Prostate gland (tissue), 2 donors: ENCODE data around the gene ATP1B1. TPM values are rescaled to one million over a fixed set of nuclear protein-coding genes. Genes with fewer than 3 reads are reported as not detected.
"Not testable (repeated sequence)": the region's sequence is repeated elsewhere in the genome, so short reads cannot be mapped to it uniquely, and the experiment has no call there.

ENCODE experiments used
- DNase-seq: peaks from one replicate; pipeline ENCODE4 v3.0.0-alpha.2; 2019; ENCODE audit warnings: low spot score
- H3K27ac ChIP-seq, 2 donors: fragments of 200-600 bp; sonication (generic); 2 replicates each; pipeline ENCODE4 v1.5.1; 2017 to 2019
- H3K27me3 ChIP-seq: fragments of 200-600 bp; sonication (generic); replicated peaks from 2 replicates; pipeline ENCODE4 v1.5.1; 2019; ENCODE audit not compliant: insufficient read depth
- H3K36me3 ChIP-seq, 2 donors: fragments of 200-600 bp; sonication (generic); 1 replicate in 1 of 2; 2 replicates in 1 of 2; pipeline versions ENCODE4 v1.5.1 to v1.8.1; 2017 to 2019
- H3K4me1 ChIP-seq: fragments of 200-600 bp; sonication (generic); replicated peaks from 2 replicates; pipeline ENCODE4 v1.5.1; 2019
- H3K4me3 ChIP-seq, 2 donors: fragments of 200-600 bp; sonication (generic); 2 replicates each; pipeline ENCODE4 v1.5.1; 2017 to 2019
- H3K9me3 ChIP-seq: fragments of 200-600 bp; sonication (generic); 2 replicates; pipeline ENCODE4 v1.5.1; 2017
- CTCF ChIP-seq, 4 experiments: fragments of 200-600 bp in 2 of 4; fragments of 450-650 bp in 2 of 4; sonication (generic) in 2 of 4; IDR thresholded peaks; 1 replicate in 3 of 4; 2 replicates in 1 of 4; pipeline ENCODE4 v1.5.1; 2016 to 2019; ENCODE audit warnings: antibody characterized with exemption in 4 of 4, mild to moderate bottlenecking in 2 of 4, moderate library complexity in 2 of 4
- POLR2A ChIP-seq: fragments of 450-650 bp; IDR thresholded peaks from one replicate; pipeline ENCODE4 v1.6.1; 2016; ENCODE audit warnings: antibody characterized with exemption, mild to moderate bottlenecking
- POLR2AphosphoS5 ChIP-seq: sonication (generic); formaldehyde crosslinking; IDR thresholded peaks from one replicate; pipeline ENCODE4 v1.6.1; 2017; ENCODE audit warnings: antibody characterized with exemption
- WGBS: methylation state at CpG from one replicate; pipeline ENCODE4 v1.1.5; 2018; 5-methylcytosine and 5-hydroxymethylcytosine counted together
- intact Hi-C: fragments of 100-400 bp; cut with DNase I; formaldehyde crosslinking; loops from one replicate; pipeline ENCODE4 v1.14.2; 2022
- small RNA-seq, 2 donors: library from RNA; depleted of rRNA; stranded (forward); fragments of <200 nt; gene quantifications; one replicate each; pipeline ENCODE3, GENCODE V24; 2016
- total RNA-seq, 2 donors: library from RNA; depleted of rRNA; stranded (reverse); fragments of >200 nt; gene quantifications; one replicate each; pipeline ENCODE4 v1.1.0, GENCODE V29; 2016

The ATP1B1 gene
- total RNA-seq, 2 donors from 2014 or later = 59.4 to 139 TPM

- H3K9me3 ChIP-seq = no peaks in the 10 kb centered on the region
- no peak for DNase-seq
- no peaks in the 10 kb centered on the region for H3K27me3 ChIP-seq
- no peaks in the 10 kb centered on the region for H3K4me1 ChIP-seq
- TF ChIP-seq CTCF (IDR thresholded peaks at IDR 0.05) = no peak
- no peak for TF ChIP-seq POLR2AphosphoS5
- no peak for TF ChIP-seq POLR2A
- H3K4me3 ChIP-seq = no peak overlapping the region
- no peak overlapping the region for H3K27ac ChIP-seq
- intact Hi-C loops = no loop called here
- WGBS = 87% methylated on average over 5 of the region's 5 CpGs
- H3K36me3 ChIP-seq = no peaks in the 10 kb centered on the region
Measured at GRCh38 chr1:169163059-169163458, 56.6 kb downstream of the ATP1B1 start.

- no peak for TF ChIP-seq CTCF (IDR thresholded peaks at IDR 0.05)
- TF ChIP-seq POLR2AphosphoS5 = no peak
- no peak for TF ChIP-seq POLR2A
- H3K36me3 ChIP-seq = no peaks in the 10 kb centered on the region
- no peak for DNase-seq
- 90% methylated on average over 2 of the region's 2 CpGs for WGBS
- H3K27ac ChIP-seq = no peak overlapping the region
- no peaks in the 10 kb centered on the region for H3K27me3 ChIP-seq
- H3K4me1 ChIP-seq = no peaks in the 10 kb centered on the region
- H3K4me3 ChIP-seq = no peak overlapping the region
- intact Hi-C loops = no loop called here
- no peaks in the 10 kb centered on the region for H3K9me3 ChIP-seq
Measured at GRCh38 chr1:169175461-169175860, 69.0 kb downstream of the ATP1B1 start.

- H3K9me3 ChIP-seq, H3K27me3 ChIP-seq, H3K36me3 ChIP-seq, DNase-seq, H3K4me3 ChIP-seq, H3K4me1 ChIP-seq, H3K27ac ChIP-seq, intact Hi-C loops: not testable (repeated sequence)
- WGBS = 93% methylated on average over 3 of the region's 3 CpGs
Measured at GRCh38 chr1:169179431-169179830, 72.9 kb downstream of the ATP1B1 start.

GRCh38 chr1:169180174-169180573 is 73.7 kb downstream of the ATP1B1 start:
- H3K27ac ChIP-seq = no peak overlapping the region
- WGBS = 85% methylated on average over 3 of the region's 3 CpGs
- H3K27me3 ChIP-seq = no peaks in the 10 kb centered on the region
- H3K9me3 ChIP-seq = no peaks in the 10 kb centered on the region
- H3K4me3 ChIP-seq = no peak overlapping the region
- intact Hi-C loops = no loop called here
- no peaks in the 10 kb centered on the region for H3K4me1 ChIP-seq
- TF ChIP-seq POLR2A (no peak), CTCF (IDR thresholded peaks at IDR 0.05) (no peak), POLR2AphosphoS5 (no peak)
- H3K36me3 ChIP-seq = no peaks in the 10 kb centered on the region
- DNase-seq = no peak

Small RNA genes lying within 50 kb of the gene (small RNA-seq; reads per million reads assigned to genes)
- 0 reads per million in 2 donors for gene RNA5SP66
